HG03175 (cell line): Measurements from ENCODE around the gene GABRG3.

Experiments used
- ATAC-seq: cut with Tn5 transposase; IDR thresholded peaks from one replicate; pipeline ENCODE4 v1.9.1; 2021; ENCODE audit warnings: mild to moderate bottlenecking, moderate library complexity; ENCODE audit not compliant: unreplicated experiment

Gene GABRG3

GRCh38 chr15:27237319-27237939, 266.4 kb downstream of the GABRG3 start:
- no peak for ATAC-seq

DNA sequence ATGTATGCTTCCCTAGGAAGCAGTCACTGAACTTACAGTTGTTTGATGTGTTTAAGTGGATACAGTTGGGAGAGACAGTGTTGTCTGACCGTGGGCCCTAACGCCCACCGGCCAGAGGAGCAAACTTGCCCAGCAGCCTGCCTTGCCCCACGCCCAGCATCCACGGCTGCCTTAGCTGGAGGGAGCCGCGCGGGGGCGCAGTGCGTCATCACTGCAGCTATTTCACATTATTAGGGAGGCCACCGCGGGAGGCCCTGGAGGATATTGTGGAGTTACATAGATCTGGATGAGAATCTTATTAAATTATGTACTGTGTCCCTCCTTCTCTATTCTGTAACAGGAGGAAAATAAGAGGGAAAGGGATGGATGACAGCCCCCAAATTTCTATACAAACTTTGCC, 267.2 kb downstream of the GABRG3 start:
- no peak for ATAC-seq

- no peak for ATAC-seq
Observed at GRCh38 chr15:27238707-27239423, 267.9 kb downstream of the GABRG3 start.

GRCh38 chr15:27241943-27242342, 271.0 kb downstream of the GABRG3 start:
- no peak for ATAC-seq

GRCh38 chr15:27244047-27244446, 273.1 kb downstream of the GABRG3 start:
- no peak for ATAC-seq

- no peak for ATAC-seq
Observed at GRCh38 chr15:27248251-27248650, 277.3 kb downstream of the GABRG3 start.

GRCh38 chr15:27249046-27249759, 278.2 kb downstream of the GABRG3 start:
- no peak for ATAC-seq

GRCh38 chr15:27249760-27250109, 278.8 kb downstream of the GABRG3 start:
- no peak for ATAC-seq

DNA sequence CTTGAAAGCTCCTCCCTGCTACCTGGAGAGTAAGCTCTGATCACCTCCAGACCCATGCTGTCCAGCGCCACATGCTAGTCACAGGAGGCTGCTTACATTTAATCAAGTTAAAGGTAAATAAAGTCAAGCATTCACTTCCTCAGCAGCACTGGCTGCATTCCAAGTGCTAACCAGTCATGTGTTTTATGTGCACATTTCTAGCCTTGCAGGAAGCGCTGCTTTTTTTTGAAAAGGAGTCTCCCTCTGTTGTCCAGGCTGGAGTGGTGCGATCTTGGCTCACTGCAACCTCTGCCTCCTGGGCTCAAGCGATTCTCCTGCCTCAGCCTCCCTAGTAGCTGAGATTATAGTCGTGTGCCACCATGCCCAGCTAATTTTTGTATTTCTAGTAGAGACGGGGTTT, 279.2 kb downstream of the GABRG3 start:
- no peak for ATAC-seq

GRCh38 chr15:27254055-27254454, 283.1 kb downstream of the GABRG3 start:
- no peak for ATAC-seq

- no peak for ATAC-seq
Observed at GRCh38 chr15:27254801-27255200, 283.8 kb downstream of the GABRG3 start.

- no peak for ATAC-seq
Observed at GRCh38 chr15:27256446-27256845, 285.5 kb downstream of the GABRG3 start.

GRCh38 chr15:27258287-27258686, 287.3 kb downstream of the GABRG3 start:
- no peak for ATAC-seq

DNA sequence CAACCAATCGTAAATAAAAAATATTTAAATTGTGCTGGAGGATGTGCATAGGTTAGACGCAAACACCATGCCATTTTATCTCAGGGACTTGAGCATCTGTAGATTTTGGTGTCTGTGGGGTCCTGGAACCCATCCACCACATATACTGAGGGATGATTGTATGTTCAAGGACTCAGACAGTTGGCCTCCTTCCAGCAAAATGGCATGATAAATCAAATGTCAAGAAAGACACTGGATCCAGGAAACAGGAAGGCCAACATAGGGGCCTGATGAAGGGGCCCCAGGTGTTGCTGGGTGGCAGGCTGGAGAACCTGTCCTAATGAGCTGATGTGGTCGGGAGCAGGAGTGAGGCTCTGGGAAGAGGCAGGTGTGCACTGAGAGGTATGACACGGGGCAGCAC, 289.5 kb downstream of the GABRG3 start:
- no peak for ATAC-seq

- no peak for ATAC-seq
Observed at GRCh38 chr15:27268923-27269322, 297.9 kb downstream of the GABRG3 start.

DNA sequence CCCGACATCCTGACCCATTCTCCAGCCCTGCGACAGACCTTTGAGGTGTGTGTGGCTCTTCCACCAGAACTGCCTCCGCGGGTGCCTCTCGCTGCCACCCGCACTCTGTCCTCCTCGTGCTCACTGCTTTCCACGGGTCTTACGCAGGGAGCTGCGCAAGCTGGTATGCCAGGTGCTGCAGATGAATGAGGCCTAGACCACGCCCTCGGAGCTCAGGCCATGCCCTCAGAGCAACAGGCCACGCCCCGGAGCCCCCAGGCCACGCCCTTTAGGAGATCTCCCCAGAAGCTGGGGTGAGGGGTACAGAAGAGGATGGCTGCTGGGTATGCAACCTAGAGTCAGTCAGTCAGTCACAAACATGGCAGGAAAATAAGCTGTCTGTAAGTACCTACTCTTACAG, 300.3 kb downstream of the GABRG3 start:
- no peak for ATAC-seq

- no peak for ATAC-seq
Observed at GRCh38 chr15:27272427-27272826, 301.4 kb downstream of the GABRG3 start.

- no peak for ATAC-seq
Observed at GRCh38 chr15:27273506-27273905, 302.5 kb downstream of the GABRG3 start.

DNA sequence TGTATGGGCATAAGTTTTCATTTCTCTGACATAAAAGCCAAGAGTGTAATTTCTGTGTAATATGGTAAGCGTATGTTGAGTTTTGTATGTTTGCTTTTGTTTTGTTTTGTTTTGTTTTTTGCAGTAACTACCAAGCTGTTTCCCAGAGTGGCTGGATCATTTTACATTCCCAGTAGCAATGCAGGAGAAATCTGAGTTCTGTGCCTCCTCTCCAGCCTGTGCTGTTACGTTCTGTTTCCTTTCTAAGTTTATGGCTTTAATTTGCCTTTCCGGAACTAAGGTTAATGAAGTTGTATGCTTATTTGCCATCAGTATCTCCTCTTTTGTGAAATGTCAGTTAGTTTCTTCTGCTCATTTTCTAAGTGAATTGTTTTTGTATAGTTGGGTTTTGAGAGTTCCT, 307.8 kb downstream of the GABRG3 start:
- no peak for ATAC-seq

GRCh38 chr15:27292641-27293040, 321.7 kb downstream of the GABRG3 start:
- no peak for ATAC-seq

GRCh38 chr15:27293607-27294006, 322.6 kb downstream of the GABRG3 start:
- no peak for ATAC-seq

DNA sequence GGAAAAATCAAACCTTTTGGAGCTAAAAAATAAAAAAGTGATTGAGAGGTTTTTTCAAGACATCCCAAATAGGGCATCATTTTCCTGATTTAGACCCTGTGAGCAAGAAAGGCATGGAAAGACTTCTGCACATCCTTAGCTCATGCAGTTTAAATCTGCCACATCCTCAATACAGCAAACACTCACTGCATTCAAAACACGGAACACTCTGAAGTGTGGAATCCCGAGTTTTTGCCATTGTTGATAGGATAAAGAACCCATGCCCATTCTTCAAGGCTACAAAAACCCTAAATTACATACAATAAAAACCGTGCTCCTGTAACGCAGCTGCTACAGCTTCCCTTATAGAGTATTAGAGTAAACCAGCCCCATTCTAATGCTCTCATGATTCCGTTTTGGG, 346.8 kb downstream of the GABRG3 start:
- no peak for ATAC-seq
